AG20443 (cell line): ENCODE data around the gene ARPC5.

Experiments used
- DNase-seq: peaks from one replicate; pipeline ENCODE4 v3.0.0; 2012; ENCODE audit warnings: low spot score, mixed read lengths

ARPC5 gene

DNA sequence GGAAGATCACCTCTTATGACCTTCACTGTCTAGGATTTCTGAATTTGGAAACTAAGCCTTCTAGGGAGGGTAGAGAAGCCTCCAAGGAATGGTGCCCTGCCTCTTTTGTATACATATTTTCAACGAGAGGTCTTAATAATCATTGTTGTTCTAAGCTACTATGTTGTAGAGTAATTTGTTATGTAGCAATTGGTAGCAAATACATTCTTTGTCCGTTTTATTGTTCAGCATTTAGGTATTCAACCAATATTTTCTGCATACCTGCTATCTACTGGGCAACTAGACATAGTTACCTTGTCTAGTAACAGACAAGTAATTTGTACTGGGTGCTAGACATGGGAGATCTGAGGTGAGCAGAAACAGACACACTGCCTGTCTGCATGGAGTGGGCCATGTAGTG lies 24.6 kb downstream of the ARPC5 start:
- no peak for DNase-seq

DNA sequence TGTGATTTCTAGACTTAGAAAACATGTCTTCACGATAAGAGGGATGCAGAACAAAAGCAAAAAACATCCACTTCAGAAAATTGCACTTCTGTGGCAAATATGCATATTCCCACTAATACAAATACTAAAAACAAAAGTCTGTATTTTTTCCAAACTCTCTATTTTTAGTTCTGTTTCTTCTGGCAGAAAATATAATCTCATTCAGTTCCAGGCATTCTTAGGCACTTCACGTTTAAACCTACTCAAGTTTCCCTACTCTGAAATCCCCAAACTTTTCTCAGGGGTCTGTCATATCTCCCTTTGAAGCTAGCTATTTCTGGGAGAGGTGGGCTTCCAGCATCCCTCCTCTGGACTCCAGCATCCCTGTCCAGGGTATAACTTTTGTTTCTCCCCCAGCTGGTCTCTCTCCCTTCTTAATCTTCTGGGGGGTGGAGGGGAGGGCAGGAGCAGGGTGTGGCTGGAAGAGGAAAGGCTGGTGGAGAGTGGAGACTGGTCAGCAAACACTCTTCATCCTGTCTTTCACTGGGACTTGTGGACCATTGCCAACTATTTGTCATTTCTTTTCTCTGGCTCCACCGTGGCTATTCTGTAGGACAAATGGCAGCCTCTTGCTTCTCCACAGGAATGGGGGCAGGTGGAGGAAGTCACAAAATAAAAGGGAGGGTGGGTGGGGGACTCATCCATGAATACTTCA lies 25.7 kb downstream of the ARPC5 start:
- peak; percentile 45 for DNase-seq

DNA sequence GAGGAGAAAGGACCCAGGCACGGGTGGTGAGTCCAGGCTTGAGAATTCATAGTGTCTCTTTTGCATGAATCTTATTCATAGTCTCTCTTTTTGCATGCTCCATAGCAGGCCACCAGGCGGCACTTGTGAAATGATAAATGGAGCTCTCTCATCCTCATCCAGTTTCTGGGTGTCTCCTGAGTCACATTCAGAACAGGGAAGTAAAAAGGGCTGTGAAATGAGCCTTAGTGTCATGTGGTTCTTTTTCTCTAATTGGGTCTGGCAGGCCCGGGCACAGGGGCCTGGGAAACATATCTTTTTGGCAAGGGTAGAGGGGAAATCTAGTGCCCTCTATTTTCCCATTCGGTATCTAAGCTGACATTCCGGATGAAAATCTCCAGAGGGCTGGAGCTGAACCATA lies 26.3 kb downstream of the ARPC5 start:
- peak; percentile 68 for DNase-seq

DNA sequence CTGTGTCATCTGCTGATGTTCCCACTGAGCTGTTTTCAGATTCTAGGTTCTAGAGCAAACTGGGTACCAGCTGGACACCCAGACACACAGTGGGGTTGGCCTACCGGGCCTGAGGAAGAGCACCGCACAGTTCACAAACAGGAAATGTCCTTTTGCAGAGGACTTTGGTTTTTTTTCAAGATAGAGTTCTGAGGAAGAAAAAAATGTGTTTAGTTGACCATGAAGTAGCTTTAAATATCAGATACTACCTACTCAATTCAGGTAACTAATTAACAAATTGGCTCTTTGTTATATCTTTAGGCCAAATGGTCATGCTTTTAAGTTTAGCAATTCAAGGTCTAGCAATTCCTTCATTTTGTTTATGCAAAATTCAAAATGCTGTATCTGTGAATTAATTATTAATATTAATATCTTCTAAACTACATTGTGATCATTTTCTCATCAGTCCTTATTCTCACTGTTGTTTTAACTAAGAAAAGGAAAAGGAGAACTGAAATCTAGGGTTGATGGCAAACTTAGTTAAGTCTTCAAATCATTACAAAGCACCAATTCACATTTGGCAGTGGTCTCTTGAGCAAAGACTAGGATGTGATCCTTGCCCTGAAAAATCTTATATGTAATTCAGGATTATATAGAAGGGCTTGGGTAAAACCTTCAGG lies 28.1 kb downstream of the ARPC5 start:
- DNase-seq = no peak

DNA sequence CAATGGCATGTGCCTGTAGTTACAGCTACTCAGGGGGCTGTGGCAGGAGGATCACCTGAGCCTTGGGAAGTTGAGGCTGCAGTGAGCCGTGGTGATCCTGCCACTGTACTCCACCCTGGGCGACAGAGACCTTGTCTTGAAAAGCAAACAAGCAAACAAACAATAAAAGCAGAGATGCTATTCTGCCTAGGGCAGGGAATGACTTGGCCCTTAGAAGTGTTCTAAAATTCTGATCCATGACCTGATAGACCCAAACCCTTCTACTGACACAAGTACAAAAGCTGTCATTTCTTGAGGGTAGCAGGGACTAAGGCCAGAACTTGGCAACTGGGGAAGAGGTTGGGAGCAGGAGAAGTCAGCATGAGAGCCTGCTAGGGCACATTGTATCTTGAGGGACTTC lies 29.7 kb downstream of the ARPC5 start:
- DNase-seq = no peak

DNA sequence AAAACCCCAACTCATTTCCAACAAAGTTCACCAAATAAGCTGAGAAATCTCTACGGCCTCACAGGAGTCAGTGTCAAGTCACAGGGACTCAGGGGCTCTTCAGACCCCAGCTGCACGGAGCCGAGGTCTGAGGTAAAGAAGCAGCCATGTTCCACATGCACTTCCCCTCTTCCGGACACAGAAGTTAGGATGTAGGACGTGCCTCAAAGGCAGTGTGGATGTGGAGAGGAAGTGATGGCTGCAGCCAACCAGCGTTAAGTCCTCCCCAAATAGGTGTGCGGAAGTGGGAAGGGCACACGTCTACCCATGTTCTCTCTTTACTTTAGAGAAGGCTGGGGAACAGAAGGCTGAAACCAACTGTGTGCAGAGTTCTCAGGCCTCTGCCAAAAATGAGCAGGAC lies 30.8 kb downstream of the ARPC5 start:
- DNase-seq = no peak

DNA sequence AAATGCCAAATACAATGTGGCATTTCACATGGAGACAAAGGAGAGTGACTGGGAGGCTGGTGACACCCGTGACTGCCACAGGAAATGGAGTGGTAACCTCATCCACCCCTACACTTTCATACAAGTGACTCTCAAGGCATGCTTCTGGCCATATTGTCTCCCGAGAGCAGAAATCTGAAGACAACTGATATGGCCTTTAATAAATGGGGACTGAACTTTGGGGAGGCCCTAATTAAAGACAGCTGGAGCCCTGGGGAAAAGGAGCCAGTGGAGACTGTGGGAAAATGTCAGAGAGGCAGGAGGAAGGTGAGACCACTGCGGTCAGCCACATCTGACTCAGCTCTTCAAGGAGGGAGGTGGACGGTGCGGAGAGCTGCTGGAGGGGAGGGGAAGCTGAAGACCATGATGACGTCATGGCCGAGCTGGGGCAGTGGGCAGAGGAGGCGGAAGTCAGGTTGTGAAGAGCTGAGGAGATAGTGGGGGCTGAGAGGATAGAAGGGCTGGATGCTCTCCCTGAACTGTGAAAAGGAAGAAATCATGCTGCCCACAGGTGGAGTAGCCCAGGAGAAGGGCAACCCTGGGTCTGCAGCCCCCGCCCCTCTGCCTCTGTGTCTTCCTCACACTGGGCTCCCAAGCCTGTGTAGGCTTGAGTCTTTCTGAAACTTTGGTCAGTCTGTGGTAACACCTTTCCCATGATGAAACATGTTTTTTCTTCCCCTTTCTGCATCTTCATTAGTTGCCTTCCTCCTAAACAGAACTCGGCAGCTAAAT lies 31.4 kb downstream of the ARPC5 start:
- peak; percentile 58 for DNase-seq

DNA sequence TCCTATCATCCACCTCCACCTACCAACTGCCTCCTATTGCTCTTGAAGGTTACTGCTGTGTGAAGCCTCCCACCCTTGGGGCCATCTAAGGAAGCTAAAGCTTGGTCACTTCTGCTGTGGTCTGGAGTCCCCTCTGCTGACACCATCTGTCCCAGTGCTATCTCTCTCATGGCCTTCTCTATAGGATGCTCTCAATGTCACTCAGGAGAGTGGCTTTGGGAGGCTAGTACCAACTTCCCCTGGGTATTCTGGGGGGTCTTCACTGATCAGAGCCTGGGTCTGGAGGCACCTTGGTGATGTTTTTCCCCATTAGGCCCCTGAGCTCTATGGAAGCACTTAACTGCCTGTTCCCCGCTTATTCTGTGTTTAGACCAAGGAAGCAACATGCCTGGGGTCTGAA lies 33.1 kb downstream of the ARPC5 start:
- DNase-seq = no peak

DNA sequence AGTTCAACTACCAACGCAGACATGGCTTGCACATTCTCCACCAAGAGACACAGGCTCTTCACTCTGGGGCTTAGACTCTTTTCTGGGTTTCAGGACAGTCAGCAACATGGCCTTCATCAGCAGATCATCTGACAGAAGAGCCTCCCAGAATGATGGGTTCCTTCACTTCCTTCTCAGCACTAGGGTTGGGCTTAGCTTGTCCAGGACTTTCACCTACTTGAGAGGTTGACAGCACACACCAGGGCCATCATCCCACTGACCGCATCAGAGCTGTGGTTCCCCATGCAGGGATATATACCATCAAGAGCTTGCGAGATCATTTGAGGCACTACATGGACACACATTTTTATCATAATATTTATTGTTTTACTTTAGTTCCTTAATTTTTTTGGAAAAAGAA lies 34.9 kb downstream of the ARPC5 start:
- no peak for DNase-seq

DNA sequence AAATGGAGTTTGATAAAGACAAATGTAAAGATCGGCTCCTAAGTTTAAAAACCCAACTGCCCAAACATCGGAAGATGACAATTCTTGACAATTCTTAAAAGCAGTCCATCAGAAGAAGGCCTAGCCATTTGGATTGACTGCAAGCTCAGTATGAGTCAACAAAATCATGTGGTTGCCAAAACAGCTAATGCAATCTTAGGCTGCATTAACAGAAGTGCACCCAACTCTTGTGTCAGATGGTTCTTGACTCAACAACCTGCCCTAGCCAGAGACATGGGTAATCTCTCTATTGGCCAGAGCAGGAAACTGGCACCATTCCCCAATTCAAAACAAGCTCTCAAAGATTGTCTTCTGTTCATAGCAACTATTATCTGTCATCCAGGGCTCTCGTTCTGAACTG lies 35.4 kb downstream of the ARPC5 start:
- DNase-seq = peak; percentile 67

DNA sequence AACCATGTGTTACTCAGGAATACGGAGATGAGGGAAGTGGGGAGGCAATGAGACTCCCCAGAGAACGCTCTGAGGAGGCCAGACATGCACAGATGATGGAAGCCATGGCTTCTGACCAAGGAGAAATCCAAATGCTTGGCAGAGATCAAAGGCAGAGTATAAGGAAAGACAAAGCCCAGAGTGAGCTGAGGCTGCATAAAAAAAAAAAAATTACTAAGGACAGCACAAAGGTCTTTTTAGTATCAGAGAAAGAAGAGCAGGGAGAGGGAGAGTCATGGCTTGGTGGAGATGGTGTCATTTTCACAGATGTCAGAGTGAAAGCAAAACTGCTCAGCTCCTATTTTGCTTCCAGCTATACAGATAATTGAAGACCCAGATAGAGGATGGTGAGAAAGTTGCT lies 37.2 kb downstream of the ARPC5 start:
- no peak for DNase-seq

DNA sequence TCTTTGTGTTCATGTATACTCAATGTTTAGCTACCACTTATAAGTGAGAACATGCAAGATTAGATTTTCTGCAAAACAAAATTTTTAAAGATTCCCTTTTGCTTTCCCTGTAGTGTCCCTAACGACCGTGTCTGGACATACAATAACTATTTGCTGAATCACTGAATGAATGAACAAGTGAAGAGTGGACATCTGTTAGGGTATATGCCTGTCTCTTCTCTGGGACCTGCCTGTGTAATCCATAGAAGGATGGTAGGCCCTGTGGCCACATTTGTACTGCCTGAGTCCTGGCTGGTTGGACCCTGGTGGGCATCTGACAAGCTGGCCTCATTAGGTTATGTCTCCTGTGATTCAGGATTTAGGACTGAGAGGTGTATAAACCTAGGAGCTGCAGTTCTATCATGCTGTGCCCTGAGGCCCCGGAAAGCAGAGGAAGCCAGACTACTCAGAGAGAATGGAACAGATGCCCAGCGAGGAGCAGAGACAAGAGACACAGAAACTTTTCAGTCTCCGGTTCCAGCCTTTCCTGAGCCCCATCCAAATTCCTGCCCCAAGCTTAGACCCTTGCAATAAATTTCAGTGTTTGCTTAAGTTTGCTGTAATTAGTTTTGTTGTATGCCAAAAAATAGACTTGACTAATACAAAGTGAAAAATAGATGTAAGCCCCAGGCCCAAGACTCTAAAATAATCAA lies 37.8 kb downstream of the ARPC5 start:
- DNase-seq = no peak

DNA sequence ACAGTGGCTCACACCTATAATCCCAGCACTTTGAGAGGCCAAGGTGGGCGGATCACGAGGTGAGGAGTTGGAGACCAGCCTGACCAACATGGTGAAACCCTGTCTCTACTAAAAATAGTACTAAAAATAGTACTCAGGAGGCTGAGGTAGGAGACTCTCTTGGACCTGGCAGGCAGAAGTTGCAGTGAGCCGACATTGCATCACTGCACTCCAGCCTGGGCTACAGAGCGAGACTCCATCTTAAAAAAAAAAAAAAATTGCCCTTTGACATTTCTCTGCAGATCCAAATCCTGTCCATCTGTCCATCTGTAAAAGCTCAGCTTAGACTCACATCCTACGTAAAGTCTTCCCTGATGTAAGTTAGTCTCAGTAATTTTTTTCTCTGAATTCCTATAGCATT lies 39.1 kb downstream of the ARPC5 start:
- no peak for DNase-seq

DNA sequence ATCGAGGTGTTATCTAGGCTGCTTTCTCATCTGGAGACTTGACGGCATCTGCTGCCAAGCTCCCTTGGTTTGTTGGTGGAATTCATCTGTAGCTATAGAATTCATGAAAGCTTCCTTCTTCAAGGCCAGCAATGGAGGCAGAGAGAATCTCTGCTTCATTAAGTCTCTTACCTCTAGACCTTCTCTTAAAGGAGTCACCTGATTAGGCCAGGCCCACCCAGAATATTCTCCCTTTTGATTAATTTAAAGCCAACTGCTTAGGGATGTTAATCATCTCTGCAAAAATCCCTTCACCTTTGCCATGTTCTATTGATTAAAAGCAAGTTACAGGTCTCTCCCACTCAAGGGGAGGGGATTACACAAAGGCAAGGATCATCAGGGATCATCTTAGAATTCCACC lies 40.0 kb downstream of the ARPC5 start:
- DNase-seq = no peak

DNA sequence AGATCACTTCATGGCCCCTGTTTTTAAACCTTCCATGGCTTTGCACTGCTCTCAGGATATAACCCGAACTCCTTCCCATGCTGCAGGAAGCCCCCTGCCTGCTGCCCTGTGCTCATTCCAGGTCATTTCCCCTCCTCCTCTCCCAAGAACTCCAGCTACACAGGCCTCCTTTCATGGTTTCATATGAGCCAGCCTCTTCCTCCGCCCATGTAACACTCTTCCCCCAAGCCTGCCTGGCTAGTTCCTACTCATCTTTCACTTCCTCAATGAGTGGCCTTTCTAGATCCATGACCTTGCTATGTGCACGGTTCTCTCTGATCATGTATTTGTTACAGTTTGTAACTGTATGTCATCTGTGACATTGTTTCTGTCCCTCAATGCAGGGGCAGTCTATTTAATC lies 42.2 kb downstream of the ARPC5 start:
- DNase-seq = no peak

DNA sequence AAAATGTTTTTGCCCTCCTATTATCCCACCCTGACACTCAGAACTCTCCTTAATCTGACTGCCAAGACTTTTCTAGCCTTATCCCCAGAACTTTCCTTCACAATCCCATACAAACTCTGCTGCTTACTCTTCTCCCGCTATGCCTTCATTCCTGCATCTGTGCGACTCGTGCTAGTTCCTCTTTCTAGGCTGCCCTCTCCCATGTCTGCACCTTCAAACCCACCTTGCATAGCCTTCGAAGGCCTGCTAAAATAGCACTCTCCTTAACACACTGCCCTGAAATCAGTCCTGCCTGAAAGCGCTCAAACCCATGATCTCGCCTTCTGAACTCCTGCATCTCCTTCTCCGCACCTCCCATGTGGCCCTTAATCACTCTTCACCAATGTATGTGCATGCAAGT lies 42.9 kb downstream of the ARPC5 start:
- DNase-seq = no peak

DNA sequence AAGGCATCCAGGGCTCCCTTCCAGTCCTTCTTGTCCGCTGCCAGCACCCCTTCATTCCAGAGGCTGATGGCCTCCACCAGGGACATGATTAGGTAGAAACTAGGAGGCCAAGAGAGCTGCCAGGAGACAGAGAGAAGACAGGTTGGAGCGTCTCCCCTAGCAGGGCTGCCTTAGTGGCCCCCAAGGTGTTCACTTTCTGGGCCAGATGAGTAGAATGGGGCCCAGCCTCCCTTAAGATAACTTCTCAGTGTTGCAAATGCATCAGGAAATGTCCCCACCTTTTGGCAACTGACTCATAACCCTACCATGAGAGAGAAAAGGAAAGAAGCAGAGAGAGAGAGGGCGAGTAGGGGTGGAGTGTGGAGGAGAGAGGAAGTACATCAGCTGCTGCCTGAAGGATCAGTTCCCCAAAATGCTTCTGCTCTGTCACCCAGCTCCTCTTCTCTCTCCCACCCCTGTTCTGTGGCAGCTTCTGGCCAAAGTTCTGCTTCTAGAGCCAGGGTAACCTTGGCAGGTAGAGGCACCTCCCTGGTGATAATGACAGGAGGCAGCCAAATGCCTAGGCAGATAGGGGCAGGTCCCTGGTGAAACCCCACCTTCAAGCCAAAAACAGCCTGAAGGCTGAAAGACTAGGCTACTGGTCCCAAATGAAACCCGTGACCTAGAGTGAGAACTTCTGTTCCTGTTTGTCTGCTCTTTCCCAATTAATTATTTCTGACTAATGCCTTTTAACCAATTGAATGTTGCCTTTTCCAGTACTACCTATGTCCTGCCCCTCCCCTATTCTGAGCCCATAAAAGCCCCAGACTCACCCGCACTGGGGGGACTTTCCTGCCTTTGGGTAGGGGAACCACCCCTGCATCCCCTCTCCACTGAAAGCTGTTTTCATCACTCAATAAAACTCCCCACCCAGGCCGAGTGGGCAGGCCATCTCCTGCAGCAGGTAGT lies 45.1 kb downstream of the ARPC5 start, which contains the start of gene NCF2:
NCF2 (minus strand) TSS at position 216 of the 948 bp plus-strand sequence; CDS start at position 86, 130 bp downstream.
- no peak for DNase-seq

DNA sequence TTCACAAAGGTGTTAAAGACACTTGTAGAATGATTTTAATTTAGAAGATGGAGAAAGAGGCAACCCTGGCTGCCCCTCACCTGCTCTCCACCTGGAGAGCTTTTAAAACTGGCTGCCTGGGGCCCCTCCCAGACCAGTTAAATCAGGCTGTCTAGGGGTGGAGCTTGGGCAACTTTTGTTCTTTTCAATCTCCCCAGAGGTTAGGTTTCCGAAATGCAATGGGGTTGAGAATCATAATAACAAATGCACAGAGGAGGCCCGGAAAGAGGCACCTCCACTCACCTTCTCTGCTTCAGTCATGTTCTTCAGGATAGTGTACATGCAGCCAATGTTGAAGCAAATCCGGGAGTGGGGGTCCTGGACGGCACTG lies 45.7 kb downstream of the ARPC5 start:
- no peak for DNase-seq

DNA sequence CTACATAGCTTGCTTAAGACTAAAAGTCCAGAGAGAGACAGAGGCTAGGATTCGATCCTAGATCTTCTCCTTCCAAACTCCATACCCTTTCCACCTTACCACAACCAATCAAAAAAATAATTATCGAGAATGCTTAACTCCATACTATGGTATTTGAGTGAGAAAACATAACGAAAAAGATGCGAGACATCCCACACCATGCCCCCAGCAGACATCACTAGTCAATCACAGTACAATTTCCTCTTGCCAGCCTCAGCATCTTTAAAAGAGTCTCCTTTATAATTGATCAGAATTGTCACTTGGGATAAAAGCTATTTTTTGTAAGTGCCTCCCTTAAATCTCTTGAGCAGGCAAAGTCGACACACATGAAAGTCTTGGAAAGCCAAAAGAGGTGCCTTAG lies 46.2 kb downstream of the ARPC5 start:
- DNase-seq = no peak

DNA sequence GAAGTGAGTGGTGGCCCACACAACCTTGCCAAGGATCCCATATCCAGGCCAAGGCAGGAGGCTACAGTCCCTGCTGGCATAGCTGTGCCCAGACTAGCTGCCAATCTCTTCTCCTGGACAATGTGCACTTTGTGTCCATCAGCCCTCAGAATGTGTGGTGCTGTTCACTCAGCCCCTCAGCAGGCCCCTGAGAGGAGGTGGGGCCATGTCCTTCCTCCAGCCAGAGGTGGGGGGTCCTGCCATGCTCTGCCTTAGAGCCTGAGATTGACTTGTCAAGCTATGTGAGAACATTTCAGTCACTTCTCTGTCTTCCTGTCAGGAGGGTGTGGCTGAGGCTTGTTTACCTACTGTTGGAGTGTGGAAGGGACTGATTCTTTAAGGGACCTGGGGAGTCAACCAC lies 46.8 kb downstream of the ARPC5 start:
- DNase-seq = no peak

DNA sequence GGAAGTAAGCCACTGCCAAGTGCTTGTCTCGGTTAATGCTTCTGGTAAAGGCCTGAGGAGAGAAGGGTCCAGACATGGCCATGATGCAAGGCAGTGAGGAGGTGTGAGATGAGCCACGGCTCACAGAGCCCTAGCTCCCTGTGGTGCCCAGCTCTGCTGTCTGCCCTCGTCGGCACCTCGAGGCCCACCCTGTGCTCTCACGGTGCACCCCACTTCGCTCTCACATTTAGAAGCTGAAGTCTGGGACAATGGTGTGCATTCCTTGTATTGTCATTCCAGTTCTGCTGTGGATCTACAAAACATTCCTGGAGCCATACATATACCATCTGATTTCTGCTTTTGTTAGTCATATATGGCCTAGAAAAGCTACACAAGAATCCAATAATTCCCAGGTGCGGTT lies 48.7 kb downstream of the ARPC5 start:
- no peak for DNase-seq

DNA sequence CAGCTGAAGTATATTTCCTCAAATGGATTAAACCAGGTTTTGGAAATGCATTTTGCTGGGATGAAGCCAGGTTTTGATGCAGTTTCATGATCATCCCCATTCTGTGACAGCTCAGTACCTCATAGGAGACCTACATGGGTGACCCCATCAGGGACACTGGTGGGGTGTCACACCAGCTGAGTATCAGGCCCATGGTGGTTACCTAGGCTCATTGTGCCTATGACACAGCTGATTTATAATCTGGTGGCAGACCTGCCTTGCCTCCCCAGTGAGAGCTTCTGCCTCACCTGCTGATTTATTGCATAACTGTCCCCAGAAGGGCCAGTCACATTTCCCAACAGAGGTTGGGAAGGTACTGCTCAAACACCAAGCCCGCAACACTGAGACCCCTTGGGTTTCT lies 49.1 kb downstream of the ARPC5 start:
- no peak for DNase-seq
